ENCODE results near the gene PGD. TPM values are rescaled to one million over a fixed set of nuclear protein-coding genes. Genes with fewer than 3 reads are reported as not detected.

Gene PGD
- total and polyA plus RNA-seq, 2 of the 13 experiments (the other 11 are each of a cell fraction or from before 2014, with no cell fraction given), result 64.8 to 210 TPM

DNA sequence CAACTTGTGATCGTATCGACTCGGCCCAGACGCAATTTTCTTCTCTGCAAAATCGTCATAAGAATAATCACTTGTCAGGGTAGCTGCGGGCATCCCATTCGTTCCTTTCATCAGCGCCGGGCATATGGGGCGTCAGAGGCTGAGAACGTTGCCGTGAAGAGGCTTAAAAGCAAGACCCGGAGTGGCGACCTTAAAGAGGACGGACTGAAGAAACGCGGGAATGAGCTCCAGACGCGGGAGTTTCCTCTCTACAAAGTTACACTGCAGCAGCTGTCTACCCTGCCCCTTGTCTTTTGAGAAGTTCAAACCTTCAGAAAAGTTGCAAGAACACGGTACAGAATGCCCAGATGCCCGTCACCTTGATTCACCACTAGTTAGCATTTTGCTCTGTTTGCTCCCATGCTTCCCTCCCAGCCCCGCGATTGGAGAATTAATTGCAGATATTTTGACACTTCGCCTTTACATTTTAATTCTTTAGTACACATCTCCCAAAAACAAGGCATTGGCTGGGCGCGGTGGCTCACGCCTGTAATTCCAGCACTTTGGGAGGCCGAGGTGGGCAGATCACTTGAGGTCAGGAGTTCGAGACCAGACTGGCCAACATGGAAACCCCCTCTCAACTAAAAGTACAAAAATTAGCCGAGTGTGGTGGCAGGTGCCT is 32.3 kb downstream of the PGD start:
- CTCF ChIA-PET (ENCODE audit: low intra/inter-chr PET ratio, low total read pairs), result interaction anchor here (1.4 to 2.4 kb wide), 2 partner anchors 44 to 63 kb away, joined by 3 to 23 read pairs; no protein-coding TSS in a partner anchor
- WGBS (ENCODE audit: low lambda C conversion rate), result 48% methylated on average over 18 of the region's 30 CpGs
- Histone ChIP-seq H3K27ac (ENCODE audit: extremely low read length, insufficient read depth, low read length) (peak overlapping the region; percentile 76), H3K4me3 (replicated peaks in 1 of 3; ENCODE audit: insufficient read depth in 1 of 3, low read depth in 2 of 3, low read length in 3 of 3) (peak overlapping the region; percentile 63 to 79 (median 78)), H3K79me2 (ENCODE audit: insufficient read depth, low read length) (peaks cover 5% of the 10 kb centered on the region), H3K9ac (ENCODE audit: insufficient read depth, low read depth, low read length) (peak overlapping the region; percentile 79), H3K4me2 (ENCODE audit: low read depth, low read length) (peak overlapping the region; percentile 97), H4K20me1 (ENCODE audit: insufficient read depth, low read length) (no peaks in the 10 kb centered on the region), H3K27me3 (ENCODE audit: control insufficient read depth in 1 of 2, insufficient read depth in 2 of 2, low read length in 2 of 2) (no peaks in the 10 kb centered on the region), H2AFZ (ENCODE audit: low read length) (peak overlapping the region; percentile 70), H3K4me1 (ENCODE audit: insufficient read depth, low read length) (peaks cover 54% of the 10 kb centered on the region), H3K36me3 (replicated peaks in 1 of 2; ENCODE audit: control insufficient read depth in 1 of 2, insufficient read depth in 2 of 2, low read length in 2 of 2) (no peaks in the 10 kb centered on the region), H3K9me3 (ENCODE audit: low read length) (no peaks in the 10 kb centered on the region)
- POLR2A ChIA-PET, result interaction anchor here (1.9 to 2.1 kb wide), 2 partner anchors 32 to 53 kb away, joined by 5 to 8 read pairs; partner anchors contain the start of gene PGD
- ATAC-seq (peak; percentile 2; the same call in 2 of the 3 replicates), DNase-seq (ENCODE audit: low spot score) (no peak), FAIRE-seq (no peak)
- in situ Hi-C loops (cut with HindIII; ENCODE audit: extremely low pct_ligation_motif_present, low pct_unique_long_range_greater_than_20kb) (loop anchor here (5.0 kb wide), 1 partner anchor 66 kb away; no protein-coding TSS in a partner anchor), intact Hi-C loops (cut with micrococcal nuclease; ENCODE audit: unreplicated experiment) (loop anchor here (5.0 kb wide), 1 partner anchor 41 kb away; the partner anchor contains the start of genes DFFA and PEX14)
- BruUV-seq (replicated peaks), result TSS peak; percentile 91
- TF ChIP-seq ZKSCAN8 (CRISPR knock-in tag; IDR thresholded peaks at IDR 0.05; ENCODE audit: borderline replicate concordance), result no peak
- TF ChIP-seq ZC3H4 (CRISPR knock-in tag; IDR thresholded peaks at IDR 0.05; ENCODE audit: borderline replicate concordance), result 0 out of 2 replicates have a peak, but pooled peaks have one; percentile 5
- 0 out of 2 replicates have a peak, but pooled peaks have one; percentile 6 for TF ChIP-seq FUBP1 (CRISPR knock-in tag; IDR thresholded peaks at IDR 0.05; ENCODE audit: borderline replicate concordance)
- TF ChIP-seq BATF2 (CRISPR knock-in tag; IDR thresholded peaks at IDR 0.05), result no peak
- no peak for TF ChIP-seq HINFP (CRISPR knock-in tag; IDR thresholded peaks at IDR 0.05; ENCODE audit: low read depth)
- TF ChIP-seq, protein P1, sequence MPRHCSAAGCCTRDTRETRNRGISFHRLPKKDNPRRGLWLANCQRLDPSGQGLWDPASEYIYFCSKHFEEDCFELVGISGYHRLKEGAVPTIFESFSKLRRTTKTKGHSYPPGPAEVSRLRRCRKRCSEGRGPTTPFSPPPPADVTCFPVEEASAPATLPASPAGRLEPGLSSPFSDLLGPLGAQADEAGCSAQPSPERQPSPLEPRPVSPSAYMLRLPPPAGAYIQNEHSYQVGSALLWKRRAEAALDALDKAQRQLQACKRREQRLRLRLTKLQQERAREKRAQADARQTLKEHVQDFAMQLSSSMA (CRISPR knock-in tag; IDR thresholded peaks at IDR 0.05), result 0 out of 2 replicates have a peak, but pooled peaks have one; percentile 67
- TF ChIP-seq ASH2L (IDR thresholded peaks at IDR 0.05; ENCODE audit: insufficient read length, low read depth, low read length), result peak; percentile 20
- no peak for TF ChIP-seq ZSCAN21 (CRISPR knock-in tag; IDR thresholded peaks at IDR 0.05; ENCODE audit: borderline replicate concordance)
- no peak for TF ChIP-seq ZSCAN25 (CRISPR knock-in tag; IDR thresholded peaks at IDR 0.05)
- 0 out of 2 replicates have a peak, but pooled peaks have one; percentile 60 for TF ChIP-seq PRDM15 (CRISPR knock-in tag; IDR thresholded peaks at IDR 0.05)
- no peak for TF ChIP-seq POLR2G (IDR thresholded peaks at IDR 0.05; ENCODE audit: low read depth, low read length)
- TF ChIP-seq JUND (CRISPR knock-in tag; IDR thresholded peaks at IDR 0.05), result 0 out of 2 replicates have a peak, but pooled peaks have one; percentile 0
- no peak for TF ChIP-seq ZZZ3 (CRISPR knock-in tag; IDR thresholded peaks at IDR 0.05; ENCODE audit: borderline replicate concordance)
